Measurements from ENCODE around the gene PTGER1.

Gene PTGER1

DNA sequence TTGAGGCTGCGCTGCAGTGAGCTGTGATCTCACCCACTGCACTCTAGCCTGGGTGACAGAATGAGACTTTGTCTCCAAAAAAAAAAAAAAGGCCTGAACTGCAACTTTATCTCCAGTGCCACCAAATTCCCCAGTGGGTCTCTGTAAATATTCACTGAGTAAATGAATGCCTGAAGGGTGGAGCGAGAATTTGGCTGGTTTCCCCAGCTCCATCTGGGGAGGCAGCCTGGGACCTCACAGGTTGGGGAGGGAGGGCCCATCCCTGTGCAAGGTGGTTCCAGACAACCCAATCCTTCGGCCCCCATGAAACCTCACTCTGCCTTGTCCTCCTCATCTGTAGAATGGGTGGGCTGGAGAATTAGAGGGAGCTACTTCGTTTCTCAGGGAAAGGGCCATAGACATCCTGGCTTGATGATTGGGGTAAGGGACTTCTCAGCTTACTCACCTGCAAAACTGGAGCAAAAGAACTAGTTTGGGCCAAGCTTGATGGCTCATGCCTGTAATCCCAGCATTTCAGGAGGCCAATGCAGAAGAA lies 46.2 kb downstream of the PTGER1 start:
- no peak for DNase-seq (ENCODE audit: extremely low read depth, low read depth)
- TF ChIP-seq, protein P1, sequence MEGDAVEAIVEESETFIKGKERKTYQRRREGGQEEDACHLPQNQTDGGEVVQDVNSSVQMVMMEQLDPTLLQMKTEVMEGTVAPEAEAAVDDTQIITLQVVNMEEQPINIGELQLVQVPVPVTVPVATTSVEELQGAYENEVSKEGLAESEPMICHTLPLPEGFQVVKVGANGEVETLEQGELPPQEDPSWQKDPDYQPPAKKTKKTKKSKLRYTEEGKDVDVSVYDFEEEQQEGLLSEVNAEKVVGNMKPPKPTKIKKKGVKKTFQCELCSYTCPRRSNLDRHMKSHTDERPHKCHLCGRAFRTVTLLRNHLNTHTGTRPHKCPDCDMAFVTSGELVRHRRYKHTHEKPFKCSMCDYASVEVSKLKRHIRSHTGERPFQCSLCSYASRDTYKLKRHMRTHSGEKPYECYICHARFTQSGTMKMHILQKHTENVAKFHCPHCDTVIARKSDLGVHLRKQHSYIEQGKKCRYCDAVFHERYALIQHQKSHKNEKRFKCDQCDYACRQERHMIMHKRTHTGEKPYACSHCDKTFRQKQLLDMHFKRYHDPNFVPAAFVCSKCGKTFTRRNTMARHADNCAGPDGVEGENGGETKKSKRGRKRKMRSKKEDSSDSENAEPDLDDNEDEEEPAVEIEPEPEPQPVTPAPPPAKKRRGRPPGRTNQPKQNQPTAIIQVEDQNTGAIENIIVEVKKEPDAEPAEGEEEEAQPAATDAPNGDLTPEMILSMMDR (IDR thresholded peaks at IDR 0.05; ENCODE audit: low read depth, low read length), result no peak

DNA sequence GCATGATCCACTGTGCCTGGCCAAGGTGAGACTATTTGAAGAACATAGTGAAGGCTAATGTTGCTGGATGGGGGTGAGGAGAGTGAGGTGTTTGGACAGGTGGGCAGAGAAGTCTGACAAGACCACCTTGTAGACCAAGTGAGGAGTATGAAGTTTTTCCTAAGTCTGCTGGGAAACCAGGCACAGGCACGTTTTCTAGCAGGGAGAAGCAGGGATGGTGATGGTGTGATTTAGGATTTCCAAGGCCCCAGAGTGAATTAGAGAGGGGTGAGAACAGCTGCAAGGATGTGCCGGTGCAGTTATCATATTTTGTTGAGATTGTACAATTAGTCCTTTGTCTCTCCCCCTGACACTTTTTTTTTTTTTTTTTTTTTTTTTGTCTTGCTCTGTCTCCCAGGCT lies 47.7 kb downstream of the PTGER1 start:
- TF ChIP-seq, protein P1 (IDR thresholded peaks at IDR 0.05; ENCODE audit: low read depth, low read length), result no peak
- no peak for DNase-seq (ENCODE audit: extremely low read depth, low read depth)

DNA sequence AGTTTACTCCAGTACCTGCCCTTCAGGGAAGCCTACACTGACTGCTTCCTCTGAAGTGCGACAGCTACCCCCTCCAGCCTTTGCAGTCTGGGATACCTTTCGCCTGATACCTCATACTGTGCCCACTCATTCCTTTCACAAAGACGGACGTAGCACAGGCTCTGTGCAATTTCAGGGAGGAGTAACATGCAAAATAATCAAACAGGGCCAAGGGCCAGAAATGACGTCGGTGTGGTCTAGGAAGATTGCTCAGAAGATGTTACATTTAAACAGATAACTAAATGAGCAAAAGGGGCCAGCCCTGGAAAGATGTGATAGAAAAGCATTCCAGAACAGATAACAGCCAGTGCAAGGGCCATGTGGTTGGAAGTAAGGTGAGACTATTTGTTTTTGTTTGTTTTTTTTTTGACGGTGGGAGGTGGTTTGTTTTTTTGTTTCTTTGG lies 49.4 kb downstream of the PTGER1 start:
- DNase-seq (ENCODE audit: extremely low read depth, low read depth), result no peak
- TF ChIP-seq, protein P1 (IDR thresholded peaks at IDR 0.05; ENCODE audit: low read depth, low read length), result no peak
